IPS DF 4.7 (cell line): ENCODE results near the gene SHMT2.

Experiments used
- DNase-seq: peaks from one replicate; pipeline ENCODE4 v3.0.0-alpha.2; 2013; ENCODE audit warnings: low spot score; ENCODE audit errors: extremely low read depth

SHMT2 gene

DNA sequence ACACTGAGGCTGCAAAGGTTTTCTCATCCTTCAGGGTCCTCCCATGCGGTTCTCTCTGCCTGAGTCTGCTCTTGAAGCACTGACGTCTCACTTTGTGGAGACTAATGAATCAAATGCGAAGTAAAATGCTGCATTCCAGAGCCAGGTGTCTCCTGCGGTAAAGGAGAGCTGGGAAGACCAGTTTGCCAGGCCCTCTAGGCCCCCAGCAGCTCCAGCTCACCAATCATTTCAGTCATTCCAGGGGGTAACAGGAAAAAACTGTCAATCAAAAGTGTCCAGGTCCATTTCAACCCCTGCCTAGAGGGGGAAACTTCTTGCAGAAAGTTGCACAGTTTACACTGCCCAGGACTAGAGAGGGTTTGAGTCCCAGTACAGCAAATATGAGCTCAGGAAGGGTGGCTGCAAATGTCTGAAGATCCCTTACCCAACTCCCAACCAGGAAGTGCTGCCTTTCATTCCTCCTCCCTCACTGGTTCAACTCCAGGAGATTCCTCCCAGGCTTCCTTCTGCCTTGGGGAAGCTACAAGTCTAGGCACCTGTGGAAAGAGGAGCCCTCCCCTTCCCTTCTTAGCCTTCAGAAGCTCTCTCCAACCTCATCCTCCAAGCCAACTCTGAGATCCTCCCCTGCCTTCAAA is 15.6 kb upstream of the SHMT2 start:
- no peak for DNase-seq

DNA sequence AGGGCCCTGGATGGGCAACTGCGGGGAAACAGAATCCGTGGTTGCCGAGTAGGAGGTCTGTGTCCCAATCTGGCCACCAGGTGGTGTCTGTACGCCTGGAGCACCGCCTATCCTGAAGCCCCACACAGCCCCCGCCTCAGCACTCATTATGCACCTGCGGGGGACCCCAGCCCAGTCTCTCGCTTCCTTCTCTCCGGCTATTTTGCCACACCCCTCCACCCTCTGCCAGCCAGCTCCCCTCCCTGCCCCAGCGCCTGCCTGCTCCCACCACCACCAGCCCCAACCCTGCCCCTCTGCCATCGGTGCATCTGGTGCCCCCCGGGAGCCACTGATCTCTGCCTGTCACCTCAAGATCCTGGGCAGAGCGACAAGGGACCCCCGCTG is 15.1 kb upstream of the SHMT2 start:
- no peak for DNase-seq

DNA sequence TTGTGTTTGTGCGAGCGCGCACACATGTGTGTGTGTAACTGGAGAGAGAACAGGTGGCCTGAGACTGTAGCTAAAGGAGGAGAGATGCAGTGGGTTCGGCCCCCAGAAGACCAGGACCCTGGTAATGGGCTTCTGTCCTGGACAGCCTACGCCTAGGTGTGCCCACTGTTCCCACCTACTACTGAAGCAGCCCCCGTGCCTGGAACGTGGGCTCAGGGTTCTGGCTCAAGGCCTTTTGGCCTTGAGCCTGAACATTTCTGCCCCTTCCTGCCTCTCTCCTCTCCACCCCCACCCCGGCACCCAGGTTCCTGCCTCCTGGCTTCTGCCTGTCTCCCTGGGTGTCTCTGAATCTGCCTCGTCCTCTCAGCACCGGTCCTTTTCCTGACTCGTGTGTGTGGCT is 14.4 kb upstream of the SHMT2 start:
- no peak for DNase-seq

DNA sequence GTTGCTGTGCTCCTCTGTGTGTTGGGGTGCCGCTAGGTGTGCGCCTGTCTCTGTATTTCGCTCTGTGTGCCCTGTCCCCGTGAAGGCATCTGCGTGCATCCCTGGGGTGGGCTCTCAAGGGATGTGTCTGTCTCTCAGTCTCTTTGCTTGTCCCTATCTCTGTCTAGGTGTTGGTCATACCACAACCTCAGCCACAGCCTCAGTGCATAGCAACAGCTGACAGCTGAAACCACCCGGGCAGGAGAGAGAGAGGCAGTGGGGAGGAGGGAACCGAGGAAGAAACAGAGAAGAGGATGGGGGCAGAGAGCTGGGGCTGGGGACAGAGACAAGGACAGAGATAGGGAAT is 13.9 kb upstream of the SHMT2 start:
- no peak for DNase-seq

DNA sequence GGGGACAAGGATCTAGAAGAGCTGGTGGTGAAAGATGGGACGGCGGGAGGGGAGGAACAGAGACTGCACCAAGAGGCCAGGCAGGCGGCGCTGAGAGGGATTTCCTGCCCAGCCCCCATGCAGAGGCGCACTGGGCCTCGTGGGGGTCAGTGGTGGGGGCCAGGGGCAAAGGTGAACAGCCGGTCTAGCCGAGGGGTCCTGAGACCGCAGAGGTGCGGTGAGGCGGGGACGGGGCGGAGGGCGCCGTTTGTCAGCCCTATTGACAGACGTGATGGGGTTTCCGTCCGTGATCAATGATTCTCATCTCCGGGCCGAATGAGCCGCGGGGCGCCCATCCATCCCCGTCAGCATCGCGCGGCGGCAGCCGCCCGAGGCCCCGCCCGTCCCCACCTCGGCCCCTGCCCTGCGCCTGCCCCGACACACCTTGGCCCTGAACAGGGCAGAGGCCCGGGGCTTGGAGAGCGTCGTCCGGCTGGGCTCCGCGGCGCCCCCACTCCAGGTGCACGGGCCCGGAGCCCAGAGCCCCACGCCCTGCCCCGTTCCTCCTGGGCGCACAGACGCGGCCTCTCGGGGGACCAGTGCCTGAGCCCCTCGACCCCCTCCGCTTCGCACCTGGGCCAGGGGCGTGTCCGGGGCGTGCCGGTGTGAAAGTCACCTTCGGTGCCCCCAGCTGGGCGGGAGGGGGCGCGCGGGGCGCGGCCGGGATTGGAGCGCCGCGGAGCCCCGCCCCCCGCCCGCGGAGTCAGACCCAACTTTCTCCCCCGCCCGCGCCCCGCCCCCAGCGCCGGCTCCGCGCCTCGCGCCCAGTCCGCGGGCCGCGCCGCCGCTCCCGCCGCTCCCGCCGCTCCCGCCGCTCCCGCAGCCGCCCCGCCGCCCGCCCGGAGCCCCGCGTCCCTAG is 13.2 kb upstream of the SHMT2 start, which contains the start of gene NXPH4:
TSS of gene NXPH4 (plus strand) at position 781 of the 898 bp plus-strand sequence. CDS start 176 bp downstream, outside the sequence.
- no peak for DNase-seq

DNA sequence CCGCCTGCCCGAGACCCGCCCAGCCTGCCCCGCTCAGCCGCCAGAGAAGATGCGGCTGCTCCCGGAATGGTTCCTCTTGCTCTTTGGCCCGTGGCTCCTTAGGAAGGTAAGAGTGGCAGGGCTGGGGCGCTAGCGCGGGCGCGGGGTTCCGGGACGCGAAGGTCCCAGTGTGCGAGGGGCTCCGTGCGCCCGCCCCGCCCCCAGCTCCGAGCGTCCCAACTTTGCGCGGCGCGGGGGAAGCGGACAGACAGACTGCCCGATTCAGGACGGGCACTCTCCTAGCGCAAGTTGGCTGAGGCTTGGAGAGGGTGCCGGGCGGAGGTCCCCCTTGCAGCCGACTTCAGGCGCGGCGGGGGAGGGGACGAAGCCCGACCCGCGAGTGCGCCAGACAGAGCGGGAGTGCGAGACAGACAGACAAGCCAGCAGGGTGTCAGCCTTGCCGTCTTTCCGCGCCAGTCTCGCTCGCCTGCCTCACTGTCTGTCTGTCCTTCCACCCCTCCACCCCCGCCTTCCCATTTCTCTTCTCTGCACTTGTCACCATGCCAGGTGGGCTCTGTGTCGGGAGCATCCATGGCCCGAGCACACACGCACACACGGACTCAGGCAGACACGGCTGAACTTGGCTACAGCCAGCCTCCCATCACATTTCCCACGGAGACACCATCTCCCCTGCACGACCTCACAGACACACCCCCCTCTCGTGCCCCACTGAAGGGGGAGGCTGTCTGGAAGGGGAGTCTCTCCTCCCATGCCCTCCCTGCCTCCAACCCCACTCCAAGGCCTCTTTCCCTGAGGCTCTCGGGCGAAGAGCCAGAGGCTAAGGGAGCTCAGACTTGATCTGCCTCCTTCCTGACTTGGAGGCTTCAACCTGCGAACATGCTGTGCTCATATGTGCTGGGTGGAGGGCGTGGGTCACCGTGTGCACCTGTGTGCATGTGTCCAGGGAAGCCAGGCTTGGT is 12.3 kb upstream of the SHMT2 start:
- no peak for DNase-seq

DNA sequence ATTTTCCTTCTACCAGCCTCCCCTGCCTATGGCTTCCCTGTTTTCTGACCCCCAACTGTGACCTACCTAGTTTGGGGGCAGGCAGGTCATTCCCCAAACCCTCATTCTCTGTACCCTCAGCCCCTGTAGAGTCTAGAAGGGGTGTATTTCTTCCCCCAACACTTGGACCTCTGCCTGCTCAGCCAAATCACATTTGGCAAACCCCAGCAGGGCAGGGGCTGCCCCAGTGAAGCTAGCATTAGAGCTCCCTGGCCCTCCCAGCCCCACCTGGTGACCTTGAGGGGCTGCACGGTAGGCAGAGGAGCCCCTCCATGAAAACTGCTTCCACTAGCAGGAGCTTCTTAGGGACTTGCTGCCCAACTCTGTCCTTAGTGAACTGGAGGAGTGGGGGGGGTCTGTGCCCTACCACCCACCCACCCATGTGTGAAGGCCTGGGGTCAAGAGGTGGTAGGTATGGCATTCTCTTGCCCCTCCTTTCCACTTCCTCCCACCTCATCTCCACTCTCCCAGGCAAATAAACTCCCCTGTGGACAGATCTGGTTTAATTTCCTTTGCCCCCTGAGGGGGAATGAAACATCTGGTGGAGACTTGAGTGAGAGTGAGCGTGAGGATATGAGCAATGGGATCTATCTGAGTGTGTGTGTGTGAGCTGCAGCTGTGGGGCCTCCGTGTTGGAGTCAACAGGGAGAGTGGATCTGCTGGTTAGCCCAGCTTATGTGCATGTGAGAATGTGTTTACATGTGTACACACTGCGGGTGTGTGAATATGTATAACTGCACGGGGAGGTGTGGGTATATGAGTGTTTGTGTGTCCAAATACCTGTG is 11.3 kb upstream of the SHMT2 start:
- DNase-seq: no peak

DNA sequence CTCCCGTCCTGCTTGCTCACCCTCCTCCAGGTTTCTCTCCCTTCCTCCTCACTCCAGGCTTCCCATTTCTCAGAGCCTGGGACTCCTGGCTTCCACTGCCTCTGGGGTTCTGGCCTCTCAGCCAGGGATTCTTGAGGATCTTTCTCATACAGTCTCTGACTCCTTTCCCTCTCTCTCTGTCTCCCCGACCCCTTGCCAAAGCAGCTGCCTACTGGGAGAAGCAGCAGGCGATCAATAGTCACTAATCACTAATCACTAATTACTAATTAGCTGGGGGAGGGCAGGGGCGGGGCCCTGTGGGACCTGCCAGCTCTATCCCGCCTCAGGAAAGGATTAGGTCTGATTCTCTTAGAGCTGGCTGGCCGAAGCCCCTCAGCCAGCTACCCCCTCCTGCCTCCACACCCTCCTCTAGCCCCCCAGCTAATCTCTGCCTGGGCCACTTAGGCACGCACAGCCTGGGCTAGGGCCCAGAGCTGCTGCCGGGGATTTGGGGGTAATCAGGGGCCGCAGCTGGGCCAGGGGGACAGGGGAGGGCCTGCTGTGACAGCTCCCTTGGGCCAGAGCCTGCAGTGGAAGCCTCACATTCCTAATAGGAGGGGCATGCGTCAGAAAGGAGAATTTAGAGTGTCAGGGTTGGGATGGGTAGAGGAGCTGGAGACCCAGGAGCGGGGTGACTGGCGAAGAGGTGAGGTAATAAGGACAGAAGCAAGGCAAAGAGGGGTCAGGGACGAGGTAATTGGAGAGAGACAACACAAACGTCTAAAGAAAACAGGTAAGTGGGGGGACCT is 10.1 kb upstream of the SHMT2 start:
- no peak for DNase-seq

DNA sequence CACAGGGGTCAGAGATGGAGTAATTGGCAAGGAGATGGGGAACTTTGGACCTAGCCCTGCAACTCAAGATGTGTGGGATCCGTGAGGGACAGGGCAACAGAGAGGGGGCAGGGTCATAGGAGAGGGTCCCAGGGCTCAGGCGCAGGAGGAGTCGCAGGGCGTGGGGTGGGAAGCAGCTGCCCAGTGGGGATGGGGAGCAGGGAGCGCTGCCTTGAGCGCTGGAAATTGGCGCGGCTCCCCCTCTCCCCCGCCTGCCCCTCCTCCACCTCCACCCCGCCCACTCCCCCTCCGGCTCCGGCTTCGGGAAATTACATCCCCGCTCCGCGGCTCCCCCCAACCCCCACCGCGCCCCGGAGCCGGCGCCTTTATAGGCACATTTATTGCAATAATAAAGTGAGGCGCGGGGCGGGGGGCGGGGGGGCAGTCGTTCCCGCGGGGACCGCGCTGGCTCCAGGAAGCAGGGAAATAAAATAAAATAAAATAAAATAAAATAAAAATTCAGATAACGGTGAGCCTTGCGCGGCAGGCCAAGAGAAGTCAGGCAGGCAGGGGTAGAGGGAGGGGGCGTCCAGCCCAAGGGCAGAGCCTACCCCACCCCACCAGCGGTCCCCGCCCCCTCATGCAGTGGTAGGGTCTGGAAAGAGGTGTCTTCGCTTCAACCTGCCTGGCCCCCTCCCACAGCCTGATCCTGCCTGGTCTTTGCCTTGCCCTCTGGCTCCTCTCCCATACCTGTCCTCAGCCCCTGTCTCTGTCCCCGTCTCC is 9.3 kb upstream of the SHMT2 start:
- no peak for DNase-seq

DNA sequence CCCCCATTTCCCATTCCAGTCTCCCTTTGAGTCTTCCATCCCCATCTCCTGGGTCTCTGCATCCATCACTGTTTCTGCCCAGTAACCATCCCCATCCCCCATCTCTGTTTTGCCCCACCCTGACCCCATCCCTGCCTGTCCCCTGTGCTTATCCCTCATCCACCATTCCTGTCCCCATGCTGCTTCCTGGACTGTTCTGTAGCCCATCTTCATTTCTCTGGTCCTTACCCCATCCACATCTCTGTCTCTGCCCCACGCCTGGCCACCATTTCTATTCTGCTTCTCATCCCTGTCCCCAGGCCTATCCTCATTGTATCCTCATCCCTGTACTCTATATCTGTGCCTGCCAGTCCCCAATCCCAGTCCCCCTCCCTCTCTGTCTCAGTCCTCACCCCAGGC is 8.7 kb upstream of the SHMT2 start:
- no peak for DNase-seq

DNA sequence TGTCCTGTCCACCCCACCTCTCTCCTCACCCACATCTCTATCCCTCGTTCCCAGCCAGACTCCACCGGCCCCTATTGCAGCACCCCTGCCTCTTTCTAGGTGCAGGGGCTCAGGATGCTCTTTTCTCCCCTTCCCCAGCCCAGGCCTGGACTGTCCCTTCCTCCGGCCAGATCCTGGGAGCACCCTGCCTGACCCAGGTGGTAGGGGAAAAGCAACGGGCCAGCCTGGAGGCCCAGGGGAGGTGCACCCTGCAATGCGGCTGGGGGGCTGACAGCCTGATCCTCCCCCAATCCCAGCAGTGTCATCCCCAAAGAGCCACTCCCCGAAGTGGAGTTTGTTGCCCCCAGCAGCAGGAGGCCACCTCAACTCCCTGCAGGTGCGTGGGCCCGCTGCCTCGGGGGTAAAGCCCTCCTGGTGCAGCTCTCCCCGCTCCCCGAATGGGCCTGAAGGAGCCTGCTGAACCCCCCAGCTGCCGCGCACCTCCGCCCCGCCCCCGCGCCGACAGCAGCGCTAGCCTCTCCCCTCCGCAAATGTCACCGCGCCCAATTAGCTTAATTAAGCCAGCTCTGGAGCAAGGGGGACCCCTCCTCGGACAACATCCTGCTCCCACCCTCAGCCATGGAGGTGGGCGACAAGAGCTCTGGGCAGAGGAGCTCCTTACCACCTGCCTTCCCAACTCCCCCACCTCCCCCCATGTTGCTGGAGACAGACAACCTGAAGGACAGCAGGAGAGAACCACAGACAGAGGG is 8.2 kb upstream of the SHMT2 start:
- DNase-seq: no peak

DNA sequence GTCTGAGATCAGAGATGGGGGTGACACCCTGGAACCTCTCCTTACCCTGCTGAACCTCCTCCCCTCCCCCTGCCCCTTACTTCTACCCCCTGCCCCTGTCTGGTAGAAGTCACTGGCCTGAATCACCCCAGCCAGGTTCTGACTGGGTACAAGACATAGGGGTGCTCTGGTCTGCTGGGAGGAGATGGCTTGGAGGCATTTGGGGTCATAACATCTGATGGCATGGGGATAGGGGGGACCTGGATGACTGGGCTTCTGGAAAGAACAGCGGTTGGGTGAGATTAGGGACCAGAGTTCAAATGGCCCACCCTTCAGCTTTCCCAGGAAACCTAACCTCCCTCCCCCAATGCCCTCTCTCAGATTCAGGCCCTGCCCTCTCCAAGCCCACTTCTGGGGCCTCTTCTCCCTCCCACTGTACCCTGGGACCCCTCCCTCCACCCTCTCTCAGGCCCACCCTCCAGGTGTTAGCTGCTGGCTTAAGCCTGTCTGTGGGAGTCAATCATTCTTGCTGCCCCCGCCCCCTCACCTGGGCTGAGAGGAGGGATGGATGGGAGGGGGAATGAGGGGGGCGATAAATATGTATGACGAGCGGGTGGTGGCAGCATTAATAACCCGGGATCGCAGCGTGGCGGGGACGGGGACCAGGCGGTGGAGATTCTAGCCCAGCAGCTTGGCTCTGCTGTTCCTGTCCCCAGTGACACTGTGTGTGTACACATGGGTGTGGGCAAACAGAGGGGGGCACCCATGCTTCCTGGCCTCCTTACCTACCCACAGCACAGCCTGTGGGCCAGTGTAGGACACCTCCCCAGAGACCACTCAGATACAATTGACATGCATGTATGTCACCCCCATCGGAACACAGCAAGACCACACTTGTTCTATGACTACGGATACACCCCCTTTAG is 7.0 kb upstream of the SHMT2 start:
- no peak for DNase-seq

DNA sequence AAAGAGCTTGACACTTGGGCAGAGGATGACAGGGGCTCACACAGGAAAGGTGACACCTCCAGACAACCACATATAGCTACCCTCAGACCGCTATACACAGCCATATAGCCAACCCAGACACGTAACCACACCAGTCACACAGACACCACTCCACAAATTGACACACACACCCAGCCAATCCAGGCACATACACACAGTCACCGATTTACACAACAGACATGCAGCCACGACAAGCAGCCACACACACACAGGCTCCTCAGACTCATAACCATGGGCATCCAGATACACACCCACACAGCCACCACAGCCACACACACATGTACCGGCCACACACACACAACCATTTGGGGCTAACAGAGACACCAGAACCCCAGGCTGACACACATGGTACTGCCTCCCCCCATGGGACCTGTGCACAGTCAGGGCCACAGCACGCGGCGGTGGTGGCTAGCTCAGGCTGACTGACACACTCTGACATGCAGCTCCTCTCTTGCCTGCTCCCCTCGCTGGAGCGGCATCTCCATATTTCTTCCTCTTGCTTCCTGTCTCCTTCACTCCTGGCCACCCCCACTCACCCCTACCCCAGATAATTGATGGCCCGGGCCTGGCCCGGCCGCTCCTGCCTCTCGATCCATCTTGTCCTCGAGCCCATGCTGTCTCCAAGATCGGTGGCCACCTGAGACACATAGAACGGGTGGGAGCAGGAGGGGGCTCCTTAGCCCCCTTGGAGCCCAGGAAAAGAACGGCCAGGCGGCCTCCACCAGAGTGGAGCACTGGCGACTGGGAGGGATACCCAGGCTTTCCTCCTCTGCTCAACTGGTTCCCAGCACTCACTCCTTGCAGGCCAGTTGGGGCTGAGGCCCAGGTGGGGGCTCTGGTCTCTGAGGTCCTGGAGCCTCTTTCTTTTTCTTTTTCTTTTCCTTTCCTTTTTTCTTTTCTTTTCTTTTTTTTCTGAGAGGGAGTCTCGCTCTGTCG is 6.0 kb upstream of the SHMT2 start:
- no peak for DNase-seq

DNA sequence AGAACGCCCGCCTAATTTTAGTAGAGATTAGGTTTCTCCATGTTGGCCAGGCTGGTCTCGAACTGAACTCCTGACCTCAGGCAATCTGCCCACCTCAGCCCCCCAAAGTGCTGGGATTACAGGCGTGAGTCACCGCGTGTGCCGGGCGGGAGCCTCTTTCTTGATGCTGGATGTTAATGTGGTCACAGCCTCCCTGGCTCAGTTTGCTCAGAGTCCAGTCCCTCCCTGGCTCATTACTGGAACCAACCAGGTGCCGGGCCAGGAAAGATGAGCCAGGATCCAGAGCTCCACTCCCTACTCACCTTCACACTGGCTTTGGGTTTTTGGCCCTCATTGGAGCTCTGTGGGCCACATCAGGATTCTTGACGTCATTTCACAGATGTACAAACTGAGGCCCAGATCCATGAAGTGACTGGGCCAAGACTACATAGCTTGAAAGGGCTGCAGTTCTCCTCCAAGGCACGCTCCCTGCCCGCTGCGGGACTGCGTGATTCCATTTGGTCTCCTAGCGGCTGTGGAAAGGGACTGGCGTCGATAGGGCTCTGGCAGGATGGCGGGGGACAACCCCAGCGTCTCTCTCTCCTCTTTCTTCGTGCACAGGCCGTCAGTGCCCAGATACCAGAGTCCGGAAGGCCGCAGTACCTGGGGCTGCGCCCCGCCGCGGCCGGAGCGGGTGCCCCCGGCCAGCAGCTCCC is 5.1 kb upstream of the SHMT2 start:
- no peak for DNase-seq

DNA sequence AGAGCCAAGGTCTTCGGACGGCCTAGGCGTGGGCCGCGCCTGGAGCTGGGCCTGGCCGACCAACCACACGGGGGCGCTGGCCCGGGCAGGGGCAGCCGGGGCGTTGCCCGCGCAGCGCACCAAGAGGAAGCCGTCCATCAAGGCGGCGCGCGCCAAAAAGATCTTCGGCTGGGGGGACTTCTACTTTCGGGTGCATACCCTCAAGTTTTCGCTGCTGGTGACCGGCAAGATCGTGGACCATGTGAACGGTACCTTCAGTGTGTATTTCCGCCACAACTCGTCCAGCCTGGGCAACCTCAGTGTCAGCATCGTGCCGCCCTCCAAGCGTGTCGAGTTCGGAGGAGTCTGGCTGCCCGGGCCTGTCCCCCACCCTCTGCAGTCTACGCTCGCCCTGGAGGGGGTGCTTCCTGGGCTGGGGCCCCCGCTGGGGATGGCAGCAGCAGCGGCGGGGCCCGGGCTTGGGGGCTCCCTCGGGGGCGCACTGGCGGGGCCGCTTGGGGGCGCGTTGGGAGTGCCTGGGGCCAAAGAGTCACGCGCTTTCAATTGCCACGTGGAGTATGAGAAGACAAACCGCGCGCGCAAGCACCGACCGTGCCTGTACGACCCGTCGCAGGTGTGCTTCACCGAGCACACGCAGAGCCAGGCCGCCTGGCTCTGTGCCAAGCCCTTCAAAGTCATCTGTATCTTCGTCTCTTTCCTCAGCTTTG is 4.4 kb upstream of the SHMT2 start:
- DNase-seq: no peak
